HG02759 (cell line): ENCODE measurements around the gene CASQ1.

Source experiments
- ATAC-seq: cut with Tn5 transposase; IDR thresholded peaks from one replicate; pipeline ENCODE4 v1.9.1; 2021; ENCODE audit warnings: mild to moderate bottlenecking, moderate library complexity; ENCODE audit not compliant: unreplicated experiment

Gene CASQ1

GRCh38 chr1:160224606-160225005 lies 34.2 kb downstream of the CASQ1 start:
- no peak for ATAC-seq

- no peak for ATAC-seq
Observed at GRCh38 chr1:160225345-160225744, 35.0 kb downstream of the CASQ1 start.

GRCh38 chr1:160226623-160227022 lies 36.2 kb downstream of the CASQ1 start:
- no peak for ATAC-seq

GRCh38 chr1:160227034-160227433 lies 36.7 kb downstream of the CASQ1 start:
- ATAC-seq = no peak

DNA sequence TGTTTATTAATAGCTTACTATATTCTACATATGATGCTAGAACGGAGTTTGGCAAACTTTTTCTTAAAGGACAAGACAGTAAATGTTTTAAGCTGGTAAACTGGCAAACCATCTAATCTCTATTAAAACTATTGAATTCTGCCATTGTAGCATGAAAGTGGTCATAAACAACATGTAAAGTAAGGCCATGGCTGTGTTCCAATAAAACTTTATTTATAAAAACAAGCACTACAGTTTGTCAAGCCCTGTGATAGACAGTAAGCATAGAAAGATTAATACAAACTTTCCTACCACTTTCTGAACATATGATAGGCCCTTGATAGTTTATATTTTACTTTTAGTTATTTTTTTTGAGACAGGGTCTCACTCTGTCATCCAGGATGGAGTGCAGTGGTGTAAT lies 37.2 kb downstream of the CASQ1 start:
- no peak for ATAC-seq

GRCh38 chr1:160228431-160228830 lies 38.1 kb downstream of the CASQ1 start:
- no peak for ATAC-seq

- ATAC-seq = no peak
Observed at GRCh38 chr1:160232911-160233310, 42.5 kb downstream of the CASQ1 start.

- ATAC-seq = peak; percentile 60
Observed at GRCh38 chr1:160236806-160237205, 46.4 kb downstream of the CASQ1 start.

GRCh38 chr1:160237558-160237957 lies 47.2 kb downstream of the CASQ1 start:
- no peak for ATAC-seq

- no peak for ATAC-seq
Observed at GRCh38 chr1:160238408-160238807, 48.0 kb downstream of the CASQ1 start.

GRCh38 chr1:160239582-160240299 lies 49.4 kb downstream of the CASQ1 start:
- no peak for ATAC-seq

DNA sequence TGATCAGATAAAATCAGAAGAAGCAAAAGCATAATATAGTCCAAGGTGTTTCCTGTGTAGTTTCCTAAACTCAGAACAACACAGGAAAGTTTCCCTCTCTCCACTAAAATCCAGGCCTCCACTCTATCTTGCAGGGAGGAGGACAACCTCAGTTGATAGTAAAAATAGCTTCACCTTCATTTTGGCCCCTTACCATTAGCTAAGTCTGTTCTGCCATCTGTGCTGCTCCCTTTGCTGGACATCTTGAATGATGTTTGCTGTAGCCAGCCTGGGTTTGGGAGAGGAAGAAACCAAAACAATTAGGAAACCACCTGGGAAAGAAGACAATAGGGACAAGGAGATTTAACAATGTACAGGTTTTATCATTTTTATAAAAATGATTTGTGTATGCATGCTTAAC lies 53.4 kb downstream of the CASQ1 start:
- ATAC-seq = no peak

DNA sequence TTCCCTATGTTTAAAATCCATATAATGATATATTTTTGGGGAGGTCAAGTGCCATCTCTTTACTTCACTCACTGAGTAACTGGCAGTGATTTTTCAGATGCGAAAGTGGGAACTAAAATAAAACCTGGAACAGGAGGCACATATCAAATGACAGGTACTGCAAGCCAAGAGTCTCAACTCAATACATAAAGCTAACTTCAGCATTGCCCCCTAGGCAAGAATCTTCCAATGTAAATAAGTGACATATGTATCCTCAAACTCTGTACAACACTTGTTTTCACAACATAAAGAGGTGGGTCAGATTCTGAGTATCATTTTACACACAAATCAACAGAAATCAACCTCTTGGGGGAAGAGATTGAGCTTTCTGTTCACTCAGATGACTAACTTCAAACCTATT lies 53.8 kb downstream of the CASQ1 start:
- no peak for ATAC-seq

GRCh38 chr1:160245434-160245833 lies 55.1 kb downstream of the CASQ1 start:
- ATAC-seq = no peak

DNA sequence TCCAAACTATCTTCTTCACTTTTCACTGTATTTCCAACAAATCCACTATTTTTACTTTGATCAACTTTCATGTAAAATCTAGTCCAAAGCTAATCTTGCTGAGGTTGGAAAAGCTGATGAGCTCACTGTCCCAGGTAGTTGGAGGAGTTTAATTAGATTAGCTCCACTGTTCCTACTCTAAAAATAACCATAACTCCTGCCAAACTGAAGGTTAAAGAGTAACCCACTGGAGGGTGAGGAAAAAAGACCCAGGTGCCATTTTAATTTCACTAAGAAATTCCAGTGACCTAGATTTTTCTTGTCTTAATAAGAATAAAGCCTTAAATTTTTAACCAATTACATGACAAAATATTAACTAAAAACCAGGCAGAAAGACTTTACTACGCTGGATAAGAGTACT lies 56.7 kb downstream of the CASQ1 start:
- no peak for ATAC-seq

DNA sequence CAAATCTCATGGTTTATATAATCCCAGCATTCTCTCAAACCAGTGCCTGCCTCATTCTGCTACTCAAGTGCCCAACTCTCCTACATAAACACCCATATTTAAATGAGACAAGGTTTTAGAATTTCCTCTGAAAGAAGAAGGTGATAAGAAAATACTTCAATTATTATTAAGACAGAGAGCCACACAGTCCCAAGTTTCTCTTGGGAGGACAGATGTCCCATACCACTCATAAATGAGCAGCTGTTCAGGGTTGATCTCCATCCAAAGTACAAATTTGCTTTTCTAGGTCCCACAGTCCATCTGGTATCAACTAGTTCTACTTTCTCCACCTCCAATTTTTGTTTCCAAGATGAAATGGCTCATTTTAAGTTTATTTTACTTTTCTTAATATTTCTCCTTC lies 60.6 kb downstream of the CASQ1 start:
- no peak for ATAC-seq
